GM19099 (cell line): ENCODE results near the gene FARSA.

Experiments used
- POLR2A ChIP-seq: IDR thresholded peaks from 3 replicates; pipeline ENCODE4 v1.6.1; 2011; ENCODE audit warnings: low read depth; ENCODE audit not compliant: insufficient read length; ENCODE audit errors: extremely low read depth

FARSA gene

GRCh38 chr19:12956446-12957388 lies 23.2 kb upstream of the FARSA start, which contains the start of gene GADD45GIP1:
Gene GADD45GIP1 (minus strand): TSS chr19:12957223. CDS start chr19:12957212, 11 bp downstream.
- peak; percentile 92 for TF ChIP-seq POLR2A

DNA sequence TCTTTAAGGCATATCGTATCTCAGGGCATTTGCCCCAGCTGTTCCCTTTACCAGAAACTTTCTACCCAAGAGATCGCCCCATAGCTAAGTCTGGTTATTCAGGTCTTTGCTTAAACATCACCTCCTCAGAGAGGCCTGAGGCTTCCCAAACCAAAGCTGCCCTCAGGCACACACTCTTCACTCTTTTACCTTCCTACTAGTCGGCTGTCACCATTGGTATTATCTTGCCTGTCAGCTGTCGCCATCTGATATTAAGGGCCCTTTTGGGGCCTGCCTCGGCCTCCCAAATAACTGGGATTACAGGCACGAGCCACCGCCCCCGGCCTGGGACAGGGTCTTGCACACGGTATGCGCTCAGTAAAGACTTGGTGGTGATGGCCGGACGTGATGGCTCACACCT lies 22.5 kb upstream of the FARSA start:
- no peak for TF ChIP-seq POLR2A

DNA sequence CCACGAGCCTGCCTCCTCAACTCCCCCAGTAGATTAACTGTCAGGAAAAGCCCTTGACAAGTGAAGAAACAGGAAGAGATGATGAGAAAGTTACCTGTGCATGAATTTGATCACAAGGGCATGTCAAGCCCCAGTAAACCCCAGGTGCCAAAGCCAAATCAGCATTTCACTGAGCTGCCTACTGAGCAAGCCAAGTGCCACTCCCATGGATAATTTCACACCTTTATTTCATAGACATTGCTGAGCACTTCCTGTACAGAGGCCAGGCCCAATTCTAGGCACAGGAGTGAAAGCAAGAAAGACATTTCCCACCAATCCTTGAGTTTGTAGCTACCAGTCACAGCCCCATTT lies 21.1 kb upstream of the FARSA start:
- TF ChIP-seq POLR2A, result no peak

GRCh38 chr19:12953799-12954611 lies 20.5 kb upstream of the FARSA start:
- TF ChIP-seq POLR2A, result peak; percentile 3

- TF ChIP-seq POLR2A, result peak; percentile 21
Measured at GRCh38 chr19:12953138-12953798, 19.8 kb upstream of the FARSA start.

- TF ChIP-seq POLR2A, result no peak
Measured at GRCh38 chr19:12952488-12953137, 19.1 kb upstream of the FARSA start.

DNA sequence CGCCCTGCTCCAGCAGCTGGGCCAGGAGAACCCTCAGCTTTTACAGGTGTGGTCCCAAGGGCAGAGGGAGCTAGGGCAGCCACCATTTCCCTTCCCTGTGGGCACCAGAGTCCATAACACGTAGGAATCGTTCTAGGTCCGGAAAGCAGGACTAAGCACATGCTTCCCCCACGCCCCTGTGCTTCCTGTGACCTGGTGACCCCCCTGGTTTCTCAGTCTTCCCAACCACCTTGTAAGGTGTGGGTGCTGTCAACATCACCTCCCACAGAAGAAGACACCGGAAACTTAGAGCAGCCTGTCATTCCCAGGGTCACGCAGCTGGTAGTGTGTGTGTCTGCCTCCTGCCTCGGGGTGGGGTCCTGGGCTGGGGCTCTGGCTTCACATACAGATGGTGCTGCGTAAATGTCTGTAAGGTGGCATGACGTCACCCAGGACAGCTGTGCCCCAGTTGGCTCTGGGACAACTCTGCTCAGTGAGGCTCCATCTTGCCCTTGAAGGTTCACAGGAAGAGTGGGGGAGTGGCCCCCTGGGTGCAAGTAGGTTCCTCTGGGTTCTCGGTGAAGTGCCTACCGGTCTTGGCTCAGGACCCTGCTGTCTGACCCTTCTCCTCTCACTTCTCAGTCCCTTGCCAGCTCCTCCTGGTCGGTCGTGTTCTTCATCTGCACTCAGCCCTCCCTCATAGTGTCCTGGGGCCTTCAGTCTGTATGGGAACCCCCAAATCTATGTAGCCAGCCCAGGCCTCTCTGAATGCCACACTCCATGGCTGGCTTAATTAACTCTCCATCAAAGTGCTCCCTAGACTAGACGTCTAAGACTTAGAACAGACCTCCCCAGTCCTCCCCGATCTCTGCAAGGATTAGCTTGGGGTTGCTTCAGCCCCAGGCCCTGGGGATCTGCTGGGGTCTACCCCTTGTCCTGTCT lies 16.1 kb upstream of the FARSA start:
- TF ChIP-seq POLR2A, result no peak

DNA sequence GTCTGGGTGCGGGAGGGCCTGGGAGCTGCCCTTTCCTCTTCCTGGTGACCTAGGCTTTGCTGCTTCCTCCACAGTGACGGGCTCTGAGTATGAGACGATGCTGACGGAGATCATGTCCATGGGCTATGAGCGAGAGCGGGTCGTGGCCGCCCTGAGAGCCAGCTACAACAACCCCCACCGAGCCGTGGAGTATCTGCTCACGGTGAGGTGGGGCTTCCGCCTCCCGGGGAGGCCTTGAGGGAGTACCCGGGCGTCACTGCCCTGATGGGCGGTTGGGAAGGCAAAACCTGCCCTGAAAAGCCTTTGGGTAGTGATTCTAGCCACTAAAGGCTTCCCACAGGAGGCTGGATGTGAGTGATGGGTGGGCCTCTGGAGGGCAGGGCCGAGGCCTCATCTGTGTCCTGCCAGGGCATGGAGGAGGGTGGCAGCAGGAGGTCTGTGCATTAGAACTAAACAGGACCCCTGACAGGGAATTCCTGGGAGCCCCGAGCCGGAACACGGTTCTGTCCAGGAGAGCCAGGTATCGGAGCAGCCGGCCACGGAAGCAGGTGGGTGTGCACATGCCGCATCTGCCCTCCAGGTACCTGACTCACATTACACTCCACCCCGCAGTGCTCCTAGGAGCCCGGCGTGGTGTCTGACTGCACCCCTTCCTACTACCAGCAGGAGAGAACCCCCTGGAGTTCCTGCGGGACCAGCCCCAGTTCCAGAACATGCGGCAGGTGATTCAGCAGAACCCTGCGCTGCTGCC lies 15.3 kb upstream of the FARSA start:
- no peak for TF ChIP-seq POLR2A

- TF ChIP-seq POLR2A, result no peak
Measured at GRCh38 chr19:12947702-12948611, 14.4 kb upstream of the FARSA start.

DNA sequence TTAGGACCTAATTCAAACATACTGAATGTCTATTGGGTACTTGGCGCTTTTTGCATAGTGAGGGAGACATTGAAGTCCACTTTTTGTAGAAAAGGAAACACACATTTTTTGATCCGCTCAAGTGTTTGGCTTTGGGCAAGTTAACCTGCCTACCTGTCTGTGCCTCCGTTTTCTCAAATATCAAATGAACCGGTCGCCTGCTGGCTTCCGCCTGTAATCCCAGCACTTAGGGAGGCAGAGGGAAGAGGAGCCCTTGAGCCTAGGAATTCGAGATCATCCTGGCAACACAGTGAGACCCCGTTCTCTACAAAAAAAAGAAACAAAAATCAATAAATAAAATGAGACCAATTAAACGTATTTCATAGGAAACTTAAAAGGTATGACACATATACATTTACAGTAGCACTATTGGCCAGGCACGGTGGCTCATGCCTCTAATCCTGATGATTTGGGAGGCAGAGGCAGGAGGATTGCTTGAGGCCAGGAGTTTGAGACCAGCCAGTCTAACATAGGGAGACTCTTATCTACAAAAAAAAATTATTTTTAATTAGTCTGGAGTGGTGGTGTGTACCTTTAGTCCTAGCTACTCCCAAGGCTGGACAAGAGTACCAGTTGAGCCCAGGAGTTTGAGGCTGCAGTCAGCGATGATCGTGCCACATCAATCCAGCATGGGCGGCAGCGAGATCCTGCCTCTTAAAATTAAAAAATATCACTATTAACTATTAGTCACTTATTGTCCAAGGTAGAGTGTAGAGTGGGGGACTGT lies 13.4 kb upstream of the FARSA start:
- no peak for TF ChIP-seq POLR2A

- peak; percentile 10 for TF ChIP-seq POLR2A
Measured at GRCh38 chr19:12946092-12946721, 12.7 kb upstream of the FARSA start.
